HG03196 (cell line): ENCODE data around the gene LRRTM4.
"Not testable (repeated sequence)": the region's sequence is repeated elsewhere in the genome, so short reads cannot be mapped to it uniquely, and the experiment has no call there.

ENCODE experiments used
- ATAC-seq: cut with Tn5 transposase; IDR thresholded peaks from one replicate; pipeline ENCODE4 v1.9.1; 2021; ENCODE audit not compliant: unreplicated experiment

LRRTM4 gene

GRCh38 chr2:77088424-77088823 lies 433.8 kb downstream of the LRRTM4 start:
- not testable (repeated sequence) for ATAC-seq

- no peak for ATAC-seq
Measured at GRCh38 chr2:77087987-77088414, 434.2 kb downstream of the LRRTM4 start.

GRCh38 chr2:77086478-77086877 lies 435.7 kb downstream of the LRRTM4 start:
- no peak for ATAC-seq

- ATAC-seq = no peak
Measured at GRCh38 chr2:77086051-77086450, 436.1 kb downstream of the LRRTM4 start.

- ATAC-seq = no peak
Measured at GRCh38 chr2:77085561-77085960, 436.6 kb downstream of the LRRTM4 start.

GRCh38 chr2:77081597-77081996 lies 440.6 kb downstream of the LRRTM4 start:
- ATAC-seq = no peak

- no peak for ATAC-seq
Measured at GRCh38 chr2:77064324-77064723, 457.9 kb downstream of the LRRTM4 start.

GRCh38 chr2:77054938-77055337 lies 467.2 kb downstream of the LRRTM4 start:
- no peak for ATAC-seq

- no peak for ATAC-seq
Measured at GRCh38 chr2:77046339-77046738, 475.8 kb downstream of the LRRTM4 start.

GRCh38 chr2:77045456-77045855 lies 476.7 kb downstream of the LRRTM4 start:
- not testable (repeated sequence) for ATAC-seq

GRCh38 chr2:77034445-77034844 lies 487.7 kb downstream of the LRRTM4 start:
- no peak for ATAC-seq

GRCh38 chr2:77029237-77029636 lies 492.9 kb downstream of the LRRTM4 start:
- not testable (repeated sequence) for ATAC-seq

GRCh38 chr2:77028032-77028600 lies 494.1 kb downstream of the LRRTM4 start:
- no peak for ATAC-seq

GRCh38 chr2:77025714-77026113 lies 496.5 kb downstream of the LRRTM4 start:
- no peak for ATAC-seq

- no peak for ATAC-seq
Measured at GRCh38 chr2:77021161-77021560, 501.0 kb downstream of the LRRTM4 start.

GRCh38 chr2:77018219-77018618 lies 504.0 kb downstream of the LRRTM4 start:
- no peak for ATAC-seq

- ATAC-seq = no peak
Measured at GRCh38 chr2:77017355-77017745, 504.8 kb downstream of the LRRTM4 start.

- ATAC-seq = no peak
Measured at GRCh38 chr2:77016443-77017354, 505.5 kb downstream of the LRRTM4 start.

GRCh38 chr2:77013953-77014352 lies 508.2 kb downstream of the LRRTM4 start:
- no peak for ATAC-seq

GRCh38 chr2:77013457-77013856 lies 508.7 kb downstream of the LRRTM4 start:
- no peak for ATAC-seq

GRCh38 chr2:77009307-77009706 lies 512.9 kb downstream of the LRRTM4 start:
- ATAC-seq = no peak

- no peak for ATAC-seq
Measured at GRCh38 chr2:77008853-77009252, 513.3 kb downstream of the LRRTM4 start.
